Neural progenitor cell (in vitro differentiated cells): Measurements from ENCODE around the gene FFAR3. TPM values are rescaled to one million over a fixed set of nuclear protein-coding genes. Genes with fewer than 3 reads are reported as not detected.

Source experiments
- DNase-seq: peaks from one replicate; pipeline ENCODE4 v3.0.0-alpha.2; 2016; ENCODE audit warnings: low spot score
- H2AFZ ChIP-seq: fragments of 200-600 bp; sonication (generic); replicated peaks from 2 replicates; pipeline ENCODE4 v1.6.1; 2016; ENCODE audit warnings: antibody characterized with exemption
- H3F3A ChIP-seq: fragments of 200-600 bp; sonication (generic); 2 replicates; pipeline ENCODE4 v1.6.1; 2016; ENCODE audit warnings: antibody characterized with exemption, low read depth
- H3K27ac ChIP-seq: fragments of 200-600 bp; sonication (generic); 2 replicates; pipeline ENCODE4 v1.5.1; 2016; ENCODE audit warnings: mild to moderate bottlenecking
- H3K27me3 ChIP-seq: fragments of 200-600 bp; sonication (generic); 2 replicates; pipeline ENCODE4 v1.6.1; 2016; ENCODE audit warnings: mild to moderate bottlenecking, moderate library complexity
- H3K36me3 ChIP-seq: fragments of 200-600 bp; sonication (generic); 2 replicates; pipeline ENCODE4 v1.5.1; 2016
- H3K4me1 ChIP-seq: fragments of 200-600 bp; sonication (generic); 2 replicates; pipeline ENCODE4 v1.6.1; 2016; ENCODE audit warnings: mixed run types
- H3K4me2 ChIP-seq: fragments of 200-600 bp; sonication (generic); 2 replicates; pipeline ENCODE4 v1.6.1; 2016
- H3K4me3 ChIP-seq: fragments of 200-600 bp; sonication (generic); 2 replicates; pipeline ENCODE4 v1.5.1; 2016
- H3K79me2 ChIP-seq: fragments of 200-600 bp; sonication (generic); 2 replicates; pipeline ENCODE4 v1.6.1; 2016; ENCODE audit warnings: low read depth
- H3K9ac ChIP-seq: fragments of 200-600 bp; sonication (generic); 2 replicates; pipeline ENCODE4 v1.6.1; 2016
- H3K9me3 ChIP-seq: fragments of 200-600 bp; sonication (generic); 2 replicates; pipeline ENCODE4 v1.5.1; 2016; ENCODE audit warnings: low read depth
- H4K20me1 ChIP-seq: fragments of 200-600 bp; sonication (generic); 2 replicates; pipeline ENCODE4 v1.6.1; 2016; ENCODE audit warnings: low read depth
- H3K27ac Mint-ChIP-seq: 3 replicates; pipeline ENCODE4 v1.8.0; 2021; ENCODE audit warnings: mixed read lengths
- H3K27me3 Mint-ChIP-seq: 2 replicates; pipeline ENCODE4 v1.8.0; 2022; ENCODE audit warnings: low read depth, mild to moderate bottlenecking, inconsistent platforms, moderate library complexity, mixed read lengths; ENCODE audit not compliant: insufficient read depth
- H3K36me3 Mint-ChIP-seq: 3 replicates; pipeline ENCODE4 v1.8.0; 2021; ENCODE audit warnings: mixed read lengths
- H3K4me1 Mint-ChIP-seq: 3 replicates; pipeline ENCODE4 v1.8.0; 2021; ENCODE audit warnings: mixed read lengths
- H3K4me3 Mint-ChIP-seq: 3 replicates; pipeline ENCODE4 v1.8.0; 2021; ENCODE audit warnings: mild to moderate bottlenecking, moderate library complexity, mixed read lengths
- H3K9me3 Mint-ChIP-seq: 3 replicates; pipeline ENCODE4 v1.8.0; 2020; ENCODE audit warnings: mixed read lengths
- EZH2 ChIP-seq: fragments of 200-600 bp; sonication (generic); IDR thresholded peaks from 2 replicates; pipeline ENCODE4 v1.6.1; 2017; ENCODE audit warnings: antibody characterized with exemption, mild to moderate bottlenecking, moderate library complexity
- EZH2phosphoT487 ChIP-seq: fragments of 200-600 bp; sonication (generic); IDR thresholded peaks from 2 replicates; pipeline ENCODE4 v1.6.1; 2017; ENCODE audit warnings: antibody characterized with exemption
- total RNA-seq: library from RNA; depleted of rRNA; stranded (reverse); fragments of >200 nt; gene quantifications from 2 replicates; pipeline ENCODE4 v1.2.3, GENCODE V29; 2015; ENCODE audit warnings: low replicate concordance
- TF ChIP-seq, protein P1 (sequence below): fragments of 200-600 bp; sonication (generic); IDR thresholded peaks from 2 replicates; pipeline ENCODE4 v1.5.1; 2017; ENCODE audit warnings: antibody characterized with exemption, mild to moderate bottlenecking

Gene FFAR3
- total RNA-seq, 1 donor from 2014 or later, result not detected

GRCh38 chr19:35330475-35330874 is 27.8 kb upstream of the FFAR3 start:
- Histone ChIP-seq H3K27ac (no peak overlapping the region), H3K36me3 (no peaks in the 10 kb centered on the region), H3K27me3 (no peaks in the 10 kb centered on the region), H3K9me3 (no peaks in the 10 kb centered on the region), H4K20me1 (no peaks in the 10 kb centered on the region), H3K4me3 (no peak overlapping the region), H3K4me2 (no peak overlapping the region), H3K79me2 (no peaks in the 10 kb centered on the region), H2AFZ (no peak overlapping the region), H3K4me1 (no peaks in the 10 kb centered on the region), H3F3A (no peaks in the 10 kb centered on the region), H3K9ac (no peak overlapping the region)
- Mint-ChIP-seq H3K36me3 (no peaks in the 10 kb centered on the region), H3K27ac (no peak overlapping the region), H3K4me3 (no peak overlapping the region), H3K27me3 (no peaks in the 10 kb centered on the region), H3K4me1 (no peaks in the 10 kb centered on the region), H3K9me3 (no peaks in the 10 kb centered on the region)
- no peak for DNase-seq
- no peak for TF ChIP-seq EZH2
- no peak for TF ChIP-seq EZH2phosphoT487
- TF ChIP-seq, protein P1, sequence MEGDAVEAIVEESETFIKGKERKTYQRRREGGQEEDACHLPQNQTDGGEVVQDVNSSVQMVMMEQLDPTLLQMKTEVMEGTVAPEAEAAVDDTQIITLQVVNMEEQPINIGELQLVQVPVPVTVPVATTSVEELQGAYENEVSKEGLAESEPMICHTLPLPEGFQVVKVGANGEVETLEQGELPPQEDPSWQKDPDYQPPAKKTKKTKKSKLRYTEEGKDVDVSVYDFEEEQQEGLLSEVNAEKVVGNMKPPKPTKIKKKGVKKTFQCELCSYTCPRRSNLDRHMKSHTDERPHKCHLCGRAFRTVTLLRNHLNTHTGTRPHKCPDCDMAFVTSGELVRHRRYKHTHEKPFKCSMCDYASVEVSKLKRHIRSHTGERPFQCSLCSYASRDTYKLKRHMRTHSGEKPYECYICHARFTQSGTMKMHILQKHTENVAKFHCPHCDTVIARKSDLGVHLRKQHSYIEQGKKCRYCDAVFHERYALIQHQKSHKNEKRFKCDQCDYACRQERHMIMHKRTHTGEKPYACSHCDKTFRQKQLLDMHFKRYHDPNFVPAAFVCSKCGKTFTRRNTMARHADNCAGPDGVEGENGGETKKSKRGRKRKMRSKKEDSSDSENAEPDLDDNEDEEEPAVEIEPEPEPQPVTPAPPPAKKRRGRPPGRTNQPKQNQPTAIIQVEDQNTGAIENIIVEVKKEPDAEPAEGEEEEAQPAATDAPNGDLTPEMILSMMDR, result no peak

- no peaks in the 10 kb centered on the region for H3K4me1 ChIP-seq
- Mint-ChIP-seq H3K4me1 (peaks cover 3% of the 10 kb centered on the region), H3K27ac (no peak overlapping the region), H3K9me3 (no peaks in the 10 kb centered on the region), H3K36me3 (no peaks in the 10 kb centered on the region), H3K4me3 (no peak overlapping the region), H3K27me3 (peaks cover 3% of the 10 kb centered on the region)
- H3K36me3 ChIP-seq, result no peaks in the 10 kb centered on the region
- no peaks in the 10 kb centered on the region for H3K9me3 ChIP-seq
- no peak overlapping the region for H3K27ac ChIP-seq
- H3K27me3 ChIP-seq, result no peaks in the 10 kb centered on the region
- TF ChIP-seq EZH2phosphoT487, result no peak
- TF ChIP-seq EZH2, result no peak
- TF ChIP-seq, protein P1, result no peak
- H4K20me1 ChIP-seq, result no peaks in the 10 kb centered on the region
- no peak overlapping the region for H3K4me3 ChIP-seq
- no peaks in the 10 kb centered on the region for H3F3A ChIP-seq
- H2AFZ ChIP-seq, result no peak overlapping the region
- H3K9ac ChIP-seq, result no peak overlapping the region
- H3K4me2 ChIP-seq, result no peak overlapping the region
- no peaks in the 10 kb centered on the region for H3K79me2 ChIP-seq
- DNase-seq, result no peak
These were observed 26.6 kb upstream of the FFAR3 start for GRCh38 chr19:35331551-35332214.

DNA sequence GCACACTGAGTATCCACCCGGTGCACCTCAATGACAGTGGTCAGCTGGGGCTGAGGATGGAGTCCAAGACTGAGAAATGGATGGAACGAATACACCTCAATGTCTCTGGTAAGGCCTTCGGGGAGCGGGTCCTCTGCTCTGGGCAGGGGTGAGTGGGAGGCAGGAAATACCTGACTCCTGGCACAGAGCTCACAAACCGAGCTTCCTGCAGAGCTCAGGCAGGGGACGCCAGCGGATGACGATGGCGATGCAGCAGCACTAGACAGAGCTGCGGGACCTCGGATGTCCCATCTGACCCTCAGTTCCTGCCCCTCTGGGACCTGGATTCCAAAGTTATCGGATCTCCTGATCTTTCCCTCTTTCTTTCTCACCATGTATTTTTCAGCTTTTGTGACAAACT is 25.4 kb upstream of the FFAR3 start:
- Mint-ChIP-seq H3K27me3 (peaks cover 5% of the 10 kb centered on the region), H3K9me3 (no peaks in the 10 kb centered on the region), H3K27ac (no peak overlapping the region), H3K4me3 (no peak overlapping the region), H3K36me3 (no peaks in the 10 kb centered on the region), H3K4me1 (peaks cover 3% of the 10 kb centered on the region)
- TF ChIP-seq, protein P1, result no peak
- no peak for TF ChIP-seq EZH2phosphoT487
- no peak for DNase-seq
- Histone ChIP-seq H3K36me3 (no peaks in the 10 kb centered on the region), H3K27me3 (no peaks in the 10 kb centered on the region), H4K20me1 (no peaks in the 10 kb centered on the region), H3K79me2 (no peaks in the 10 kb centered on the region), H3F3A (no peaks in the 10 kb centered on the region), H3K9me3 (no peaks in the 10 kb centered on the region), H3K4me3 (no peak overlapping the region), H2AFZ (no peak overlapping the region), H3K9ac (no peak overlapping the region), H3K27ac (no peak overlapping the region), H3K4me2 (no peak overlapping the region), H3K4me1 (no peaks in the 10 kb centered on the region)
